Gastroesophageal sphincter (tissue), 3 donors: ENCODE results near the gene GARIN5A.

Experiments
- CTCF ChIP-seq, 4 experiments: fragments of 200-600 bp in 2 of 4; fragments of 450-650 bp in 2 of 4; sonication (generic) in 1 of 4; IDR thresholded peaks; one replicate each; pipeline ENCODE4 v1.5.1; 2017 to 2019; ENCODE audit warnings: antibody characterized with exemption in 4 of 4, mild to moderate bottlenecking in 2 of 4, moderate library complexity in 2 of 4
- EP300 ChIP-seq: sonication (generic); formaldehyde crosslinking; IDR thresholded peaks from one replicate; pipeline ENCODE4 v1.6.1; 2017; ENCODE audit warnings: antibody characterized with exemption, mild to moderate bottlenecking
- POLR2A ChIP-seq, 2 donors: fragments of 450-650 bp; IDR thresholded peaks; one replicate each; pipeline ENCODE4 v1.6.1; 2017; ENCODE audit warnings: antibody characterized with exemption in 2 of 2, mild to moderate bottlenecking in 2 of 2, moderate library complexity in 1 of 2
- POLR2AphosphoS5 ChIP-seq: sonication (generic); formaldehyde crosslinking; IDR thresholded peaks from one replicate; pipeline ENCODE4 v1.6.1; 2017; ENCODE audit warnings: antibody characterized with exemption

- TF ChIP-seq CTCF (IDR thresholded peaks at IDR 0.05) (no peak), POLR2A (IDR thresholded peaks at IDR 0.05) (no peak), POLR2AphosphoS5 (no peak), EP300 (no peak)
These were observed 225 bp upstream of the GARIN5A start for GRCh38 chr19:50476907-50477238.
